A549 (cell line): ENCODE measurements around the gene IQSEC3.

Experiments used
- CBX2 ChIP-seq: fragments of 200-600 bp; sonication (generic); IDR thresholded peaks from 2 replicates; pipeline ENCODE4 v1.6.1; 2016; ENCODE audit warnings: low read depth, mild to moderate bottlenecking, borderline replicate concordance
- CHD4 ChIP-seq: fragments of 200-600 bp; sonication (generic); IDR thresholded peaks from 2 replicates; pipeline ENCODE4 v1.6.1; 2016; ENCODE audit warnings: antibody characterized with exemption, mild to moderate bottlenecking, borderline replicate concordance
- CTCF ChIP-seq: fragments of >200 bp; sonication (Bioruptor Twin); formaldehyde crosslinking; IDR thresholded peaks from 3 replicates; pipeline ENCODE4 v1.5.1; 2016
- E2F6 ChIP-seq: IDR thresholded peaks from 2 replicates; pipeline ENCODE4 v1.6.1; 2012; ENCODE audit warnings: low read depth, borderline replicate concordance
- EP300 ChIP-seq, 2 experiments: fragments of >200 bp; sonication (Bioruptor Twin); formaldehyde crosslinking; IDR thresholded peaks; 2 replicates in 1 of 2; 3 replicates in 1 of 2; pipeline ENCODE4 v1.6.1; 2016 to 2017
- JUN ChIP-seq, 2 experiments: fragments of >200 bp; sonication (Bioruptor Twin); formaldehyde crosslinking; IDR thresholded peaks; 2 replicates in 1 of 2; 3 replicates in 1 of 2; pipeline ENCODE4 v1.6.1; 2016 to 2017
- MAZ ChIP-seq: fragments of 150-350 bp; IDR thresholded peaks from 2 replicates; pipeline ENCODE4 v1.6.1; 2014; ENCODE audit warnings: antibody characterized with exemption, low read depth, low read length, borderline replicate concordance
- MYC ChIP-seq: IDR thresholded peaks from 2 replicates; pipeline ENCODE4 v1.6.1; 2012; ENCODE audit warnings: mild to moderate bottlenecking, inconsistent platforms, low read length, improper control_type of control experiment, borderline replicate concordance
- POLR2A ChIP-seq: IDR thresholded peaks from 2 replicates; pipeline ENCODE4 v1.6.1; 2012; ENCODE audit warnings: mild to moderate bottlenecking, low read length
- POLR2AphosphoS2 ChIP-seq: conservative IDR thresholded peaks from 2 replicates; pipeline ENCODE4 v1.6.1; 2012; ENCODE audit warnings: low read length, improper control_type of control experiment, inconsistent platforms
- SREBF2 ChIP-seq: fragments of 450-650 bp; IDR thresholded peaks from 2 replicates; pipeline ENCODE4 v1.6.1; 2014; ENCODE audit warnings: mild to moderate bottlenecking, moderate library complexity

- TF ChIP-seq CBX2 (no peak), MYC (no peak), CTCF (no peak), CHD4 (no peak), JUN (IDR thresholded peaks at IDR 0.05) (no peak), EP300 (IDR thresholded peaks at IDR 0.05) (no peak), E2F6 (no peak), POLR2A (no peak), POLR2AphosphoS2 (no peak), SREBF2 (no peak), MAZ (no peak)
Observed at GRCh38 chr12:157644-158043, 91.1 kb downstream of the IQSEC3 start.
